SK-N-SH treated with all-trans-retinoic acid at 6 μM for 48 hours (cell line): ENCODE data around the gene TM9SF2.

Experiments used
- ATAC-seq: fragments of 200-7000 bp; cut with Tn5 transposase; 3 replicates; pipeline ENCODE4 v1.9.1; 2020; ENCODE audit warnings: mild to moderate bottlenecking, moderate library complexity
- ARNTL ChIP-seq: fragments of 450-650 bp; formaldehyde crosslinking; IDR thresholded peaks from 2 replicates; pipeline ENCODE4 v1.5.0; 2020; ENCODE audit warnings: low read depth, mild to moderate bottlenecking, moderate library complexity, borderline replicate concordance
- BACH2 ChIP-seq: fragments of 250-450 bp; sonication (Bioruptor Pico); IDR thresholded peaks from 2 replicates; pipeline ENCODE4 v1.9.0; 2021; ENCODE audit warnings: mild to moderate bottlenecking, borderline replicate concordance
- CREB5 ChIP-seq: fragments of 250-450 bp; sonication (Bioruptor Pico); IDR thresholded peaks from 2 replicates; pipeline ENCODE4 v1.5.1; 2020; ENCODE audit warnings: low read depth, mild to moderate bottlenecking, moderate library complexity
- CSRNP3 ChIP-seq: fragments of 250-450 bp; sonication (Bioruptor Pico); IDR thresholded peaks from 2 replicates; pipeline ENCODE4 v1.5.1; 2021; ENCODE audit warnings: mild to moderate bottlenecking, moderate library complexity
- ESRRG ChIP-seq: fragments of 250-450 bp; sonication (Bioruptor Pico); IDR thresholded peaks from 2 replicates; pipeline ENCODE4 v1.6.1; 2021; ENCODE audit warnings: mild to moderate bottlenecking
- GLIS3 ChIP-seq: fragments of 250-450 bp; sonication (Bioruptor Pico); IDR thresholded peaks from 2 replicates; pipeline ENCODE4 v1.5.0; 2020; ENCODE audit warnings: mild to moderate bottlenecking, moderate library complexity
- ISL1 ChIP-seq: fragments of 250-450 bp; sonication (Bioruptor Pico); IDR thresholded peaks from 2 replicates; pipeline ENCODE4 v2.1.2; 2022; ENCODE audit warnings: mild to moderate bottlenecking, moderate library complexity
- POU6F1 ChIP-seq: fragments of 250-450 bp; sonication (Bioruptor Pico); IDR thresholded peaks from 2 replicates; pipeline ENCODE4 v1.8.0; 2021; ENCODE audit warnings: low read depth, mild to moderate bottlenecking, moderate library complexity, borderline replicate concordance
- PPARA ChIP-seq: fragments of 250-450 bp; sonication (Bioruptor Pico); IDR thresholded peaks from 2 replicates; pipeline ENCODE4 v1.5.0; 2020; ENCODE audit warnings: mild to moderate bottlenecking, borderline replicate concordance
- SNAI2 ChIP-seq: fragments of 250-450 bp; sonication (Bioruptor Pico); IDR thresholded peaks from 2 replicates; pipeline ENCODE4 v1.5.0; 2020; ENCODE audit warnings: mild to moderate bottlenecking, moderate library complexity
- TOX ChIP-seq: fragments of 250-450 bp; sonication (Bioruptor Pico); IDR thresholded peaks from 2 replicates; pipeline ENCODE4 v1.8.0; 2021; ENCODE audit warnings: mild to moderate bottlenecking, moderate library complexity, borderline replicate concordance
- TSHZ2 ChIP-seq: fragments of 250-450 bp; sonication (Bioruptor Pico); IDR thresholded peaks from 2 replicates; pipeline ENCODE4 v1.5.0; 2020; ENCODE audit warnings: mild to moderate bottlenecking, moderate library complexity
- ZC3H10 ChIP-seq: fragments of 250-450 bp; sonication (Bioruptor Pico); IDR thresholded peaks from 2 replicates; pipeline ENCODE4 v1.5.1; 2021; ENCODE audit warnings: mild to moderate bottlenecking, moderate library complexity
- ZFP3 ChIP-seq: fragments of 250-450 bp; sonication (Bioruptor Pico); IDR thresholded peaks from 2 replicates; pipeline ENCODE4 v1.5.0; 2020; ENCODE audit warnings: mild to moderate bottlenecking, moderate library complexity
- ZFP30 ChIP-seq: fragments of 450-650 bp; formaldehyde crosslinking; IDR thresholded peaks from 2 replicates; pipeline ENCODE4 v1.5.0; 2022; ENCODE audit warnings: mild to moderate bottlenecking, moderate library complexity
- ZNF565 ChIP-seq: fragments of 450-650 bp; formaldehyde crosslinking; conservative IDR thresholded peaks from 2 replicates; pipeline ENCODE4 v1.5.0; 2020; ENCODE audit warnings: low read depth, mild to moderate bottlenecking, moderate library complexity
- ZNF70 ChIP-seq: fragments of 450-650 bp; formaldehyde crosslinking; IDR thresholded peaks from 2 replicates; pipeline ENCODE4 v1.5.0; 2020; ENCODE audit warnings: mild to moderate bottlenecking, moderate library complexity
- ZNF8 ChIP-seq: fragments of 450-650 bp; formaldehyde crosslinking; IDR thresholded peaks from 2 replicates; pipeline ENCODE4 v1.5.0; 2020; ENCODE audit warnings: mild to moderate bottlenecking, moderate library complexity
- TF ChIP-seq, protein P1 (sequence below): fragments of 250-450 bp; sonication (Bioruptor Pico); IDR thresholded peaks from 2 replicates; pipeline ENCODE4 v1.8.0; 2020; ENCODE audit warnings: mild to moderate bottlenecking, moderate library complexity, borderline replicate concordance

TM9SF2 gene

DNA sequence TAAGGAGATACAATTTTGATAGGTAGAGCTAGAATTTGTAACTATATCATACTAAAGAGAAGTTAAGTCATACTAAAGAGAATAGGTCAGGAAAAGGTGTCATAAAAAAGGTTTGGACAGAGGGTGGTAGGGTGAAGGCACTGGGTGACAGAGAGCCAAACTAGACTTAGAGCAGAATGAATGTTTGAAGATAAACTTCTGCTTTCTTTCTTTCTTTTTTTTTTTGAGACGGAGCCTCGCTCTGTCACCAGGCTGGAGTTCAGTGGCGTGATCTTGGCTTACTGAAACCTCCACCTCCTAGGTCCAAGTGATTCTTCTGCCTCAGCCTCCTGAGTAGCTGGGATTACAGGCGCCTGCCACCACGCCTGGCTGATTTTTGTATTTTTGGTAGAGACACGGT lies 44.1 kb downstream of the TM9SF2 start:
- TF ChIP-seq ZNF8 (CRISPR knock-in tag) (no peak), ARNTL (CRISPR knock-in tag) (no peak), TOX (CRISPR knock-in tag) (no peak), PPARA (CRISPR knock-in tag) (no peak), ZFP3 (no peak), ZNF70 (CRISPR knock-in tag) (no peak), POU6F1 (CRISPR knock-in tag) (no peak), ZC3H10 (CRISPR knock-in tag) (no peak), CREB5 (CRISPR knock-in tag) (no peak), ESRRG (CRISPR knock-in tag) (no peak), GLIS3 (CRISPR knock-in tag) (no peak), BACH2 (no peak)
- TF ChIP-seq, protein P1, sequence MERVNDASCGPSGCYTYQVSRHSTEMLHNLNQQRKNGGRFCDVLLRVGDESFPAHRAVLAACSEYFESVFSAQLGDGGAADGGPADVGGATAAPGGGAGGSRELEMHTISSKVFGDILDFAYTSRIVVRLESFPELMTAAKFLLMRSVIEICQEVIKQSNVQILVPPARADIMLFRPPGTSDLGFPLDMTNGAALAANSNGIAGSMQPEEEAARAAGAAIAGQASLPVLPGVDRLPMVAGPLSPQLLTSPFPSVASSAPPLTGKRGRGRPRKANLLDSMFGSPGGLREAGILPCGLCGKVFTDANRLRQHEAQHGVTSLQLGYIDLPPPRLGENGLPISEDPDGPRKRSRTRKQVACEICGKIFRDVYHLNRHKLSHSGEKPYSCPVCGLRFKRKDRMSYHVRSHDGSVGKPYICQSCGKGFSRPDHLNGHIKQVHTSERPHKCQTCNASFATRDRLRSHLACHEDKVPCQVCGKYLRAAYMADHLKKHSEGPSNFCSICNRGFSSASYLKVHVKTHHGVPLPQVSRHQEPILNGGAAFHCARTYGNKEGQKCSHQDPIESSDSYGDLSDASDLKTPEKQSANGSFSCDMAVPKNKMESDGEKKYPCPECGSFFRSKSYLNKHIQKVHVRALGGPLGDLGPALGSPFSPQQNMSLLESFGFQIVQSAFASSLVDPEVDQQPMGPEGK (CRISPR knock-in tag), result no peak
- ATAC-seq, result no peak

DNA sequence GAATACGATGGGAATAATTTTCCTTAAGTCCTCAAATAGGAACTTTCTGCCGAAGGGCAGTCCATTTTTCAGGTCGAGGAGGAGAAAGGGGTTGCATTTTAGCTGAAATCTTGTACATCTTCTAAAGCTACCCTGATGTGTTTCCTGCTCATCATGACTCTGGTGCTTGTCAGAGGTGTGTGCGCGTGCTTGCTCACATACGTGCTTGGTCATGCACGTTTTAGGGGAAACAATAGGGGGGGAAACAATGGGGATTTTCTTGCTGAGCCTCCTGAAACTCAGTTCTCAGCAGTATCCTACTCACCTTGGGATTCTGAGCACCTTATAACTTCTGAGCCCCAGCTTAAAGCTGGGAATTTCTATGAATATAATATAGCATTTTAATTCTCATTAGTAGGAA lies 44.7 kb downstream of the TM9SF2 start:
- TF ChIP-seq GLIS3 (CRISPR knock-in tag) (no peak), POU6F1 (CRISPR knock-in tag) (no peak), BACH2 (no peak), ZFP3 (no peak), ZC3H10 (CRISPR knock-in tag) (no peak), ZFP30 (no peak), TSHZ2 (CRISPR knock-in tag) (no peak), ZNF565 (CRISPR knock-in tag) (no peak)
- ATAC-seq, result no peak

- ATAC-seq, result no peak
- no peak for TF ChIP-seq ISL1 (CRISPR knock-in tag)
- no peak for TF ChIP-seq TOX (CRISPR knock-in tag)
- TF ChIP-seq GLIS3 (CRISPR knock-in tag), result no peak
- no peak for TF ChIP-seq ZFP30
- no peak for TF ChIP-seq ZNF8 (CRISPR knock-in tag)
- TF ChIP-seq SNAI2 (CRISPR knock-in tag), result no peak
- TF ChIP-seq ZC3H10 (CRISPR knock-in tag), result no peak
- TF ChIP-seq ESRRG (CRISPR knock-in tag), result no peak
- TF ChIP-seq ZNF565 (CRISPR knock-in tag), result no peak
- TF ChIP-seq ZNF70 (CRISPR knock-in tag), result no peak
- TF ChIP-seq POU6F1 (CRISPR knock-in tag), result no peak
- no peak for TF ChIP-seq CSRNP3
These were observed 45.6 kb downstream of the TM9SF2 start for GRCh38 chr13:99546878-99547277.
